HFF-Myc (cell line): ENCODE data around the gene CAMK4.

ENCODE experiments used
- DNase-seq: peaks from one replicate; pipeline ENCODE4 v3.0.0-alpha.2; 2011; ENCODE audit warnings: low read depth; ENCODE audit errors: extremely low read depth
- H3K4me3 ChIP-seq: replicated peaks from 2 replicates; pipeline ENCODE4 v1.5.1; 2011; ENCODE audit warnings: low read depth, mild to moderate bottlenecking, control low read depth, low read length
- TF ChIP-seq, protein P1 (sequence below): IDR thresholded peaks from 2 replicates; pipeline ENCODE4 v1.5.1; 2012; ENCODE audit warnings: mild to moderate bottlenecking, low read depth, low read length, control low read depth; ENCODE audit errors: missing control alignments

CAMK4 gene

DNA sequence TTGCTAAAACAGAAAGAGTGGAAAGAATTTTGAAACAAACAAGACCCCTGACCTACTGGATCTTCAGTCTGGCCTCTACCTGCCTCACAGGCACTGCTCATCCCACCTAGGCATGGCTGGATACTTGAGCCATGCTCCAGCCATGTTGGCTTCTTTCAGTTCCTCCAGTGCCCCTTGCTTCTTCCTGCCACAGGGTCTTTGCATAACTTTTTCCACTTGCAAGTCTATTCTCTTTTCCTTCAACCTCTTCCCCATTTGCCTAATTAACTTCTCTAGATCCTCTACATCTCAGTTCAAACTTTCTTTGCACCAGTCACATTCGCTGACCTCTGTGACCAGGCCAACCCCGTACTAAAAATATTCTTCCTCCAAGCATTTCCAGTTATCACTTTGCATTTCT lies 237.8 kb downstream of the CAMK4 start:
- H3K4me3 ChIP-seq = no peak overlapping the region
- DNase-seq = no peak
- TF ChIP-seq, protein P1, sequence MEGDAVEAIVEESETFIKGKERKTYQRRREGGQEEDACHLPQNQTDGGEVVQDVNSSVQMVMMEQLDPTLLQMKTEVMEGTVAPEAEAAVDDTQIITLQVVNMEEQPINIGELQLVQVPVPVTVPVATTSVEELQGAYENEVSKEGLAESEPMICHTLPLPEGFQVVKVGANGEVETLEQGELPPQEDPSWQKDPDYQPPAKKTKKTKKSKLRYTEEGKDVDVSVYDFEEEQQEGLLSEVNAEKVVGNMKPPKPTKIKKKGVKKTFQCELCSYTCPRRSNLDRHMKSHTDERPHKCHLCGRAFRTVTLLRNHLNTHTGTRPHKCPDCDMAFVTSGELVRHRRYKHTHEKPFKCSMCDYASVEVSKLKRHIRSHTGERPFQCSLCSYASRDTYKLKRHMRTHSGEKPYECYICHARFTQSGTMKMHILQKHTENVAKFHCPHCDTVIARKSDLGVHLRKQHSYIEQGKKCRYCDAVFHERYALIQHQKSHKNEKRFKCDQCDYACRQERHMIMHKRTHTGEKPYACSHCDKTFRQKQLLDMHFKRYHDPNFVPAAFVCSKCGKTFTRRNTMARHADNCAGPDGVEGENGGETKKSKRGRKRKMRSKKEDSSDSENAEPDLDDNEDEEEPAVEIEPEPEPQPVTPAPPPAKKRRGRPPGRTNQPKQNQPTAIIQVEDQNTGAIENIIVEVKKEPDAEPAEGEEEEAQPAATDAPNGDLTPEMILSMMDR = no peak

DNA sequence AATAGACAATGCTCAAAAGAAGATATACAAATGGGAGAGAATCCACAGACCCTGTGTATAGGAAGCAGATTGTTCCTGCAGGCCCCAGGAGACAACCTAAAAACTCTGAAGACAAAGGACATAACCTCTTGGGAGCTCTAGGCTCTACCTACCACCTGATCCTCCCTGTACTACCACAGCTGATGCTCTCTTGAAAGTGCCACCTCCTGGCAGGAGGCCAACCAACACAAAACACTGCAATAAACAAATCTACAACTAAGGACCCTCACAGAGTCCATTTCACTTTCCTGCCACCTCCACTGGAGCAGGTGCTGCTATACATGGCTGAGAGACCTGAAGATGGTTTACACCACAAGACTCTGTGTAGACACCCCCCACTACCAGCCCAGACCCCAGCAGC lies 239.1 kb downstream of the CAMK4 start:
- DNase-seq = no peak
- no peak overlapping the region for H3K4me3 ChIP-seq
- TF ChIP-seq, protein P1 = no peak

DNA sequence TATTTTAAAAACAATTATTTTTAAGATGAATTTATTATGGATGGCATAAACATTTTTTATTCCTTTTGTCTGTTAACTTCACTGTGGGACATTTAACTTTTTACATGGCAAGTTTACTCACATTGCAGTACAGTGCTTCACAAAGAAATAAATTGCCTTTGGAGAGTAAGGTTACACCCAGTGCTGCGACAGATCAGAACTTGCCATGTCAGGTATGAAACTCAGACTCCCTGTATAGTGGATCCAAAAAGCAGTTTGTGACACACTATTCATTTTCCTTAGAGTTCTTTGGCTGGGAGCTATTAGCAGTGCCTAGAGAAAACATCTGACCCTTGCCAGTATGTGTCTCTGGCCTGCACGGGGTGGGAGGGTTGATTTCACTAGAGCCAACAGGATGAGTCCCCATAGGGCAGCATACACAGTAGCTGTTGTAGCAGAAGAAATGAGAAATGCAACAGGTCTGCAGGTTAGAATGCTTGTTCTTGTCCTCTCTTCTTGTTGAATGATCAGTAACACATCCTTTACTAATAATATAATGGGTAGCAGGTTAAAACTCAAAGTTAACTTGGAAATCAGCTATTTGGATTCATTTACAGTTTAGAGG lies 245.2 kb downstream of the CAMK4 start:
- TF ChIP-seq, protein P1 = no peak
- no peak for DNase-seq
- H3K4me3 ChIP-seq = no peak overlapping the region

DNA sequence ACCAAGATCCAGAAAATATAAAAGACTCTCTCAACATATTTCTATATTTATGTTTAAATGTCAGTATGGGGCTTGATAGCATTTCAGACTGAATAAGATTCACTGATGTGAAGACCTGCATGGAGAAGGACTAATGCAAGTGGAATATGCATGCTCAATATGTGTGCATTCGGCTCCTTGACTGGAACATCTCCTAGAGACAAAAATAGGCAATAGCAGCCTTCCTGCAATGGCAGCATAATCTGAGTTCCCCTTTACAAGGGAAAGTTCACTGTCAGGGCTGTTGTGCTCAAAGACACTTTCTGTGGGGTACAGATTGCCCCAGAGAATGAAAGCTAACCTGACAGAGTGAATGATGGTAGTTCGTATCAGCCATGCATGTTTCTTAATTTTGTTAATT lies 245.7 kb downstream of the CAMK4 start:
- no peak for DNase-seq
- no peak overlapping the region for H3K4me3 ChIP-seq
- TF ChIP-seq, protein P1 = no peak

DNA sequence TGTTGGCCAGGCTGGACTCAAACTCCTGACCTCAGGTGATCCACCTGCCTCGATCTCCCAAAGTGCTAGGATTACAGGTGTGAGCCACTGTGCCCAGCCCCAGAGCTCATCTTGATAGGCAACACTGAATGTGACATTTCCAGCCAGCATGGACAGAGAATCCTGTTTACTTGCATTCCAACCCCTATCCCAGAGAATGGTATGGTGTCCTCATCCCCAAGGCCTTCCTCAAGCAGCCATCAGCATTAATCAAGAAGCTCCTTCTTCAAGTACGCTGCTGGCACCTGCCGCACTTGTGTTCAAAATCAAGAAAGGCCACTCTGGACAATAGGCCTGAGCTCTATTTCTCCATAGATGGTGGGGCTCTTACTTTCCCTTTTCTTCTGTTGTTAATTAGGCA lies 247.9 kb downstream of the CAMK4 start:
- TF ChIP-seq, protein P1 = no peak
- no peak overlapping the region for H3K4me3 ChIP-seq
- no peak for DNase-seq

DNA sequence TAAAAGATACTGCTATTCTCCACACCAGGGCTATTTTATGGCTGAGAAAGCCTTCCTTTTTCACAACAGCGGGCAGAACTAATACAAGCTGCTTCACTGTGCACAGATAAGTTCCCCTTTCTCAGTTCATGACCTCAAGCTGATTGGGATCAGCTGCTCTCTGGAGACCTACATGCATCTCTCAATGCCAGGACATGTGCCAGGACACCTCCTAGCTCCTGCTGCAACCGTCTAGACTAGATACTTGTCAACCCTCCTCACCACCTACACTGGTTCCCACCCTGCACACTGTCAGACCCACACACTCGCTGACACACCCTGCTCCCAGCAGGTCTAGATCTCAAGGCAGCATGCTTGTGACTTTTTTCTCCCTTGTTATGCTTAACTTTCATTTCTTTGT lies 248.4 kb downstream of the CAMK4 start:
- no peak for DNase-seq
- no peak overlapping the region for H3K4me3 ChIP-seq
- TF ChIP-seq, protein P1 = no peak

DNA sequence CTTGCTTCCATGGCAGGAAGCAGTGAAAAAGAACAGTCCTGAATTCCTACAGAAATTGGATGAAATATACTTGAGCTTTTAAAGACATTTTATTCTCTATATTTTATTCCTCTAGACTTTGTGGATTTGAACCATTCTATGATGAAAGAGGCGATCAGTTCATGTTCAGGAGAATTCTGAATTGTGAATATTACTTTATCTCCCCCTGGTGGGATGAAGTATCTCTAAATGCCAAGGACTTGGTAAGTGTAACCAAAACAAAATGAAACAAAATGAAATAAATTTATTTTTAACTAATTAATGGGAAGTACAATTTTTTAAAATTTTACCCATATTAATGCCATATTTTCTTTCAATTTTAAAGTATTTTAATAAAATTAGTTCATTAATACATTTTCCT lies 254.1 kb downstream of the CAMK4 start:
- no peak overlapping the region for H3K4me3 ChIP-seq
- DNase-seq = no peak
- TF ChIP-seq, protein P1 = no peak
